Posterior cingulate gyrus (tissue), 11 donors: ENCODE results near the gene ZCCHC17.
"Not testable (repeated sequence)": the region's sequence is repeated elsewhere in the genome, so short reads cannot be mapped to it uniquely, and the experiment has no call there.

Source experiments
- DNase-seq, 10 donors: peaks; one replicate each; pipeline versions ENCODE4 v3.0.0 to v3.0.0-alpha.2; 2020 to 2021; ENCODE audit warnings: mixed read lengths in 3 of 10
- intact Hi-C: fragments of 100-400 bp; cut with DNase I; formaldehyde crosslinking; loops from one replicate; pipeline ENCODE4 v1.15.1; 2023

Gene ZCCHC17

GRCh38 chr1:31296486-31297276, at the start of gene ZCCHC17, which contains the start of gene SNRNP40:
Gene ZCCHC17 (plus strand): TSS chr1:31297032. CDS start chr1:31310099, 13,067 bp downstream.
Gene SNRNP40 (minus strand): TSS chr1:31296788. CDS start chr1:31296751, 37 bp downstream.
- DNase-seq, result peak; percentile 82 to 99 (median 93)
- intact Hi-C loops, result loop anchor here (2.0 kb wide), 1 partner anchor 112 kb away; no protein-coding TSS in a partner anchor

GRCh38 chr1:31248276-31248675, 48.6 kb upstream of the ZCCHC17 start:
- intact Hi-C loops, result no loop called here
- no peak for DNase-seq

- no peak for DNase-seq
- intact Hi-C loops, result no loop called here
These were observed 47.0 kb upstream of the ZCCHC17 start for GRCh38 chr1:31249854-31250253.

- no peak for DNase-seq
- intact Hi-C loops, result no loop called here
These were observed 39.6 kb upstream of the ZCCHC17 start for GRCh38 chr1:31257213-31257612.

- no peak for DNase-seq
- intact Hi-C loops, result no loop called here
These were observed 38.3 kb upstream of the ZCCHC17 start for GRCh38 chr1:31258581-31258980.

GRCh38 chr1:31259746-31260145, 37.1 kb upstream of the ZCCHC17 start:
- intact Hi-C loops, result no loop called here
- DNase-seq, result no peak

- intact Hi-C loops, result no loop called here
- no peak for DNase-seq
These were observed 34.9 kb upstream of the ZCCHC17 start for GRCh38 chr1:31261916-31262315.

GRCh38 chr1:31262393-31262792, 34.4 kb upstream of the ZCCHC17 start:
- DNase-seq, intact Hi-C loops: not testable (repeated sequence)

- no peak for DNase-seq
- intact Hi-C loops, result no loop called here
These were observed 33.4 kb upstream of the ZCCHC17 start for GRCh38 chr1:31263408-31263807.

- DNase-seq, result no peak
- intact Hi-C loops, result no loop called here
These were observed 31.9 kb upstream of the ZCCHC17 start for GRCh38 chr1:31264790-31265386.

- DNase-seq, result no peak
- intact Hi-C loops, result no loop called here
These were observed 30.3 kb upstream of the ZCCHC17 start for GRCh38 chr1:31266547-31266946.

GRCh38 chr1:31272369-31272768, 24.5 kb upstream of the ZCCHC17 start:
- DNase-seq, result no peak

GRCh38 chr1:31273619-31274018, 23.2 kb upstream of the ZCCHC17 start:
- no peak for DNase-seq
- intact Hi-C loops, result no loop called here

More at GRCh38 chr1:31272369-31272768, 24.5 kb upstream of the ZCCHC17 start:
- intact Hi-C loops, result no loop called here

GRCh38 chr1:31282426-31282825, 14.4 kb upstream of the ZCCHC17 start:
- DNase-seq, intact Hi-C loops: not testable (repeated sequence)

GRCh38 chr1:31287791-31288190, 9.0 kb upstream of the ZCCHC17 start:
- DNase-seq, intact Hi-C loops: not testable (repeated sequence)

GRCh38 chr1:31289021-31289420, 7.8 kb upstream of the ZCCHC17 start:
- DNase-seq, result no peak
- intact Hi-C loops, result no loop called here

GRCh38 chr1:31295874-31296485, 852 bp upstream of the ZCCHC17 start:
- DNase-seq, result no peak
- intact Hi-C loops, result loop anchor here (2.0 kb wide), 1 partner anchor 111 kb away; no protein-coding TSS in a partner anchor

- DNase-seq, result no peak
- intact Hi-C loops, result loop anchor here (2.0 kb wide), 1 partner anchor 113 kb away; no protein-coding TSS in a partner anchor
These were observed 730 bp downstream of the ZCCHC17 start for GRCh38 chr1:31297277-31298247.

- intact Hi-C loops, result no loop called here
- DNase-seq, result no peak
These were observed 2.5 kb downstream of the ZCCHC17 start for GRCh38 chr1:31299365-31299764.

- DNase-seq, result no peak
- intact Hi-C loops, result no loop called here
These were observed 3.4 kb downstream of the ZCCHC17 start for GRCh38 chr1:31300193-31300592.
